GM12878 (cell line): ENCODE measurements around the gene PPP6R2. TPM values are rescaled to one million over a fixed set of nuclear protein-coding genes. Genes with fewer than 3 reads are reported as not detected.

ENCODE experiments used
- EED ChIP-seq: sonication (generic); IDR thresholded peaks from 2 replicates; pipeline ENCODE4 v1.6.1; 2016; ENCODE audit warnings: antibody characterized with exemption, low read depth
- IKZF1 ChIP-seq: fragments of 450-650 bp; conservative IDR thresholded peaks from 2 replicates; pipeline ENCODE4 v1.6.1; 2017; ENCODE audit warnings: antibody characterized with exemption, mild to moderate bottlenecking
- LARP7 ChIP-seq: fragments of 450-650 bp; IDR thresholded peaks from 2 replicates; pipeline ENCODE4 v1.6.1; 2017; ENCODE audit warnings: mild to moderate bottlenecking
- MYC ChIP-seq: IDR thresholded peaks from 2 replicates; pipeline ENCODE4 v1.6.1; 2011; ENCODE audit warnings: mild to moderate bottlenecking, low read length, moderate library complexity, inconsistent platforms; ENCODE audit not compliant: insufficient read depth, insufficient replicate concordance, insufficient read length, severe bottlenecking
- NRF1 ChIP-seq: conservative IDR thresholded peaks from 2 replicates; pipeline ENCODE4 v1.6.1; 2011; ENCODE audit warnings: mild to moderate bottlenecking, low read depth, low read length, improper control_type of control experiment
- RAD21 ChIP-seq: IDR thresholded peaks from 2 replicates; pipeline ENCODE4 v1.6.1; 2011; ENCODE audit warnings: mild to moderate bottlenecking, low read depth, low read length, moderate library complexity; ENCODE audit not compliant: insufficient read depth
- RELB ChIP-seq: fragments of 450-650 bp; IDR thresholded peaks from 2 replicates; pipeline ENCODE4 v1.6.1; 2017; ENCODE audit warnings: low read depth, mild to moderate bottlenecking, moderate library complexity
- STAT3 ChIP-seq: IDR thresholded peaks from 2 replicates; pipeline ENCODE4 v1.6.1; 2011; ENCODE audit warnings: low read depth, low read length, improper control_type of control experiment
- SUPT20H ChIP-seq: IDR thresholded peaks from 2 replicates; pipeline ENCODE4 v1.6.1; 2011; ENCODE audit warnings: low read depth, mild to moderate bottlenecking, low read length, moderate library complexity, borderline replicate concordance; ENCODE audit not compliant: control insufficient read depth
- YBX1 ChIP-seq: fragments of 450-650 bp; IDR thresholded peaks from 2 replicates; pipeline ENCODE4 v1.6.1; 2016; ENCODE audit warnings: antibody characterized with exemption
- ZNF24 ChIP-seq: fragments of 450-650 bp; IDR thresholded peaks from 2 replicates; pipeline ENCODE4 v1.6.1; 2017; ENCODE audit warnings: antibody characterized with exemption, mild to moderate bottlenecking
- ZNF687 ChIP-seq: fragments of 450-650 bp; IDR thresholded peaks from 2 replicates; pipeline ENCODE4 v1.6.1; 2017; ENCODE audit warnings: mild to moderate bottlenecking, moderate library complexity
- polyA plus RNA-seq, 11 experiments: library from polyadenylated mRNA; depleted of rRNA in 4 of 11; unstranded in 6 of 11; stranded (reverse) in 5 of 11; fragments of >200 nt; fragmentation: Nextera tagmentation in 4 of 11; fragmentation: Illumina TruSeq in 1 of 11; extraction: Ambion mirVana in 4 of 11; extraction: Trizol in 1 of 11; gene quantifications; 1 replicate in 1 of 11; 2 replicates in 10 of 11; pipeline versions ENCODE4 v1.2.1 to v1.2.3, GENCODE V29; 2011 to 2016; ENCODE audit warnings: inconsistent platforms in 2 of 11, missing spikeins in 2 of 11, low read depth in 1 of 11
- total RNA-seq, 4 experiments: library from RNA; depleted of rRNA in 3 of 4; stranded (reverse); fragments of >200 nt in 3 of 4; fragmentation: Illumina TruSeq in 1 of 4; extraction: Trizol in 1 of 4; gene quantifications; 2 replicates each; pipeline versions ENCODE4 v1.2.1 to v1.2.3, GENCODE V29; 2013 to 2021

The PPP6R2 gene
- total and polyA plus RNA-seq, 10 of the 15 experiments (the other 5 are each of a cell fraction or from before 2014, with no cell fraction given), result 0.29 to 52.6 (median 25.4) TPM

DNA sequence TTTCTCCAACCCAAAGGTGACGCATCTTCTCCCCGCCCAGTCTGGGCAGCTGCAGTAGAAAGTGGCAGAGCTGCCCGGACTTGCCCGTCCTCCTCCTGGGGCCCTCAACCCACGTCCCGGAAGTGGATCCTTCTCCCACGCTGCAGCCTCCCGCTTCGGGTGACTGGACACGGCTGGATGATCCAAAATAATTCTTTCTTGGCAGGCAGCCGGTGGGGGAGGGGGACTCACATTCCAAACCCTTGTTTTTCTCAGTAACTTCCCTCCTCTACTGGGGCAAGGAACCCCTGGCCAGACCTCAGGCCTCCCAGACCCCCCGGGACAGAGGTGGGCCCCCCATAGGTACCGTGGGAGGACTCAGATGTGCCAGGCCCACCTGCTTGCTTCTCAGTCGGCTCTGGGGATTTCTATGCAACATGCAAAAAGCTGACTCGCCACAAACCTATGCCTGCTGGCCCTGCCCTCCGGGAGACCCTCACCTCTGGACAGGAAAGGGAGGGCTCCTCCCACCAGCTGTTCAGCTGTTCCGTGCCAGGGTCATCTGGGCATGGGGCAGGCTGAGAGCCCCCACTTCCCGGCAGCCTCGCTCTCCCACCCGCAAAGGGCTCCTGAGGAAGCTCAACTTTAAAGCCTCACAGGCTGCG is 37.1 kb upstream of the PPP6R2 start (continued):
- TF ChIP-seq ZNF24 (no peak), EED (peak; percentile 88), RAD21 (no peak), RELB (peak; percentile 72), LARP7 (no peak), YBX1 (no peak), MYC (no peak), SUPT20H (no peak), IKZF1 (peak; percentile 97), ZNF687 (peak; percentile 67; the same call in 1 of the 2 replicates), STAT3 (no peak), NRF1 (no peak)
